Fibroblast of pulmonary artery (primary cell): ENCODE results near the gene WWOX.

Experiments
- DNase-seq: peaks from one replicate; pipeline ENCODE4 v3.0.0-alpha.2; 2010; ENCODE audit warnings: low read depth
- H3K4me3 ChIP-seq: replicated peaks from 2 replicates; pipeline ENCODE4 v1.5.1; 2011; ENCODE audit warnings: low read depth, mild to moderate bottlenecking, control low read depth, low read length, moderate library complexity
- TF ChIP-seq, protein P1 (sequence below): IDR thresholded peaks from 2 replicates; pipeline ENCODE4 v1.5.1; 2011; ENCODE audit warnings: mild to moderate bottlenecking, control low read depth, low read length, inconsistent platforms; ENCODE audit errors: missing control alignments

Gene WWOX

DNA sequence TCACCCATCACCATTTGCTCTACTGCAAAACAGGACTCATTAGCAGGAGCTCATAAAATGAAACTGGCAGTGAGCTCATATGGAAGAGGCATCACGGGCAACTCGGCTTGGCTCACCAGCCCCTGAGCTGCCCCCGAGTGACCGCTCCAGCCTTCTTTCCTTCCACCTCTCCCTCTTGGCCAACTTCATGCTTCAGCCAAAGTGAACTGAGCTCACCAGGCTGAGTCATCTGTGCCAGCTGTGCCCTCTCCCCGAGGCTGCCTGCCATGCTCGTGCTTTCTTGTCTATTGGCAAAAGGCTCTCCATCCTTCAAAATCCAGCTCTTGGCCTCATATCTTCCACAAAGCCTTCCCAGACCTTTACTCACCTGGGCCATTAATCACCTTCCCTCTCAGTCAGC, 391.4 kb downstream of the WWOX start:
- DNase-seq: no peak
- H3K4me3 ChIP-seq: no peak overlapping the region
- TF ChIP-seq, protein P1, sequence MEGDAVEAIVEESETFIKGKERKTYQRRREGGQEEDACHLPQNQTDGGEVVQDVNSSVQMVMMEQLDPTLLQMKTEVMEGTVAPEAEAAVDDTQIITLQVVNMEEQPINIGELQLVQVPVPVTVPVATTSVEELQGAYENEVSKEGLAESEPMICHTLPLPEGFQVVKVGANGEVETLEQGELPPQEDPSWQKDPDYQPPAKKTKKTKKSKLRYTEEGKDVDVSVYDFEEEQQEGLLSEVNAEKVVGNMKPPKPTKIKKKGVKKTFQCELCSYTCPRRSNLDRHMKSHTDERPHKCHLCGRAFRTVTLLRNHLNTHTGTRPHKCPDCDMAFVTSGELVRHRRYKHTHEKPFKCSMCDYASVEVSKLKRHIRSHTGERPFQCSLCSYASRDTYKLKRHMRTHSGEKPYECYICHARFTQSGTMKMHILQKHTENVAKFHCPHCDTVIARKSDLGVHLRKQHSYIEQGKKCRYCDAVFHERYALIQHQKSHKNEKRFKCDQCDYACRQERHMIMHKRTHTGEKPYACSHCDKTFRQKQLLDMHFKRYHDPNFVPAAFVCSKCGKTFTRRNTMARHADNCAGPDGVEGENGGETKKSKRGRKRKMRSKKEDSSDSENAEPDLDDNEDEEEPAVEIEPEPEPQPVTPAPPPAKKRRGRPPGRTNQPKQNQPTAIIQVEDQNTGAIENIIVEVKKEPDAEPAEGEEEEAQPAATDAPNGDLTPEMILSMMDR: no peak

DNA sequence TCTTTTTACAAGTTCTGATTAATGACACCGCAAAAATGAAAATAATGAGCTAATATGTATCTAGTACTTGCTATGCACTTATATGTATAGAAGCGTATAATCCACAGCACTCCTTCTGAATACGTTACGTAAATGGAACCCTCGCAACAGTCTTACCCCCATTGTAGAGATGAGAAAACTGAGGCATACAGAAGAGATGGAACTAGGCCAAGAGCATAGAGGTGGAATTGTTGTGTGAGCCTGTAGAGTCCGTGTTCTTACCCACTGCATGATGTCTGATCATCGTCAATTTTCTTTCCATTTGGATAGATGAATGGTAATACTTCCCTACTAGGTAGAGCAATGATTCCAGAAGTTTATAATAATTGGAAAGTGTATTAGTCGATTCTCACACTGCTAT, 394.1 kb downstream of the WWOX start:
- H3K4me3 ChIP-seq: no peak overlapping the region
- TF ChIP-seq, protein P1: no peak
- no peak for DNase-seq

DNA sequence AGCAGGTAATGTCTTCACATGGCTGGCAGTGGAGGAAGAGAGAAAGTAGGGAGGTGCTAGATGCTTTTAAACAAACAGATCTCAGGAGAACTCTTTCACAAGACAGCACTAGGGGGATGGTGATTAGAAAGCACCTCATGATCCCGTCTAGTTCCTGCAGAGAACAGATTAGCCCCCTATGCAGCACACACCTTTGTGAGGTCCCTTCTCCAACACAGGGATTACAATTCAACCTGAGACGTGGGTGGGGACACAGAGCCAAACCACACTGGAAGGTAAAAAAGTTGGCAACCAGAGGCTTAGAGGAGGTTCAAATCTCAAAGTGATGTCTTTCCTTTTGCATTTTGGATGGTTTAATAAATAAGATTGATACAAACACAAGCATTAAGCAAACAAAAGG, 394.7 kb downstream of the WWOX start:
- TF ChIP-seq, protein P1: no peak
- no peak overlapping the region for H3K4me3 ChIP-seq
- DNase-seq: no peak

DNA sequence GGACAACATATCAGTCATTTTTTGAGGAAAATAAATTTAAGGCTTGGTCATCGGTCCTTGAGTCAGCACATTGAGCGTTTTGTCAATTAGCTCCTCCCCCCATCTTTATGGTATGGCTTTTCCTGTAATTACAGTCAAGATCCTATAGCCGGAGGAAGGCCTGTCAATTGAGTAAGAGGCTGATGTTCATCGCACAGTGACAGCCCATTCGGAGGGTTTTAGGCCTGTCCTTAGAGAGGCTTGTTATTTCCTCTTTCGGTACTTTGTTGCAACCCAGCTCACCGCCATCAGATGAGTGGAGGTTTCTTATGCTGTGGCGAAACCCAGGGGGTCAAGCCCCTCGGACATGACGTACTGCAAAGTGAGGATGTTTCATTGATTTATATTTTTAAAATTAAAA, 395.2 kb downstream of the WWOX start:
- DNase-seq: no peak
- TF ChIP-seq, protein P1: no peak
- H3K4me3 ChIP-seq: no peak overlapping the region

DNA sequence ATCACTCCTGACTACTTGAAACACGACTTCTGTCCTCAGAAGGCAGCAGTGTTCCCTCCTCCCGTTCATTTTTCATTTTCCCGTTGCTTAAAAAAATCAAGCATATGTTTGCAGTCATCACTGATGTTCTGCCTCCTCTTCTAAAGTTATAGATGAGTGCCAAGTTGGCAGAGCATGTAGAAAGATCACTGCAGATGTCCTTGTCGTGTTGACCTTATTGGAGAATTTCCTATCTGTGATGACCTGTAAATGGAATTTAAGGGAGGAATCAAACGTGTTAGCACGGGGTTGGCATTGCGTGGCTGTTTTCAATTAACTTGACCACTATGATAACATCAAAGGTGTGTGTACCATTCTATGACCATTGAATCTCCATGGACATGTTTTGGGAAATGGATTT, 396.7 kb downstream of the WWOX start:
- no peak overlapping the region for H3K4me3 ChIP-seq
- no peak for DNase-seq
- TF ChIP-seq, protein P1: no peak

DNA sequence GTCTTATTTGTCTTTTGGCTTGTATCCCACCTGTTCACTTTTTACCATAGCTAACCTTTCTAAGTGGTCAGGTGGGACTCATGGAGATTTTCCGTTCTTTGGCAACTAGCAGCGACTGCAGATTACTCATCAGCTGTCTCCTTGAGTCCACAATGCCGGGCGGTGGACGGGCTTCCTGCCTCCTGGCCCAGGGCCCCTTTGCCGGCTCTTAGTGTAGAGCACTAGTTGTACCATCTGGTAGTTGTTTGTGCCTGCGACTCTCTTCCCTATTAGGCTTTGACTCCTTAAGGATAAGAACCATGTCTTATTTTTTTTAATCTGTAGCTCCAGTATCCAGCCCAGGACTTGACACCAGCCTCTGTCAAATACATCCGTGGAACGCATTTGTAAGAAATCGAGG, 399.9 kb downstream of the WWOX start:
- H3K4me3 ChIP-seq: no peak overlapping the region
- TF ChIP-seq, protein P1: no peak
- DNase-seq: no peak

DNA sequence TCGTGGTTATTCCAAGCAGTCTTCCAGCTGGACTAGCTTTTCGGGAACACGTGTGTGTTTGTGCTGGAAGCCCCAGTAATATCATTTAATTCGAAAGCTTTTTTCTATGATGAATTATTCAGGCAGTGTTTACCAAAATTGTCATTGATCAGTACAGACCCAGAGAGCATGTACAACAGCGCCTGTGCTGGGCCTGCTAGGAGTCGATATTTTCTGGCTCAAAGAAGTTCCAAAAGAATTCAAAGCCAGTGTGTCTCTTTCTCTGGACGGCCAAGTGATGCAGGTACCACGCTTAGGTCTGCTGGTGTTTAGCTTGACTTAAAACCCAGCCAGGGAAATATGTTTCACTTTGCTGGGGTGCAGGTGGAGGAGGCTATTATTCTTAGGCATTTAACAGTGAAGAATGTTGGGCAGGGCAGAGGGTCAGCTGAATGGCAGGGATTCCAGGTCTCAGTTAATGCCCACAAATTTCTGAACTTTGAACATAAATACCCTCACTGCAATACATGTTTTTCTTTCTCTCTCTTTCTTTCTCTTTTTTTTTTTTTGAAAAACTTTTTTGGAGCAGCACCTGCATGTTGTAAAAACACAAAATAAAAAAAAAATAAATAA, 401.3 kb downstream of the WWOX start:
- no peak for DNase-seq
- no peak overlapping the region for H3K4me3 ChIP-seq
- TF ChIP-seq, protein P1: no peak
